ENCODE measurements around the gene DRC7. TPM values are rescaled to one million over a fixed set of nuclear protein-coding genes. Genes with fewer than 3 reads are reported as not detected.
A peak's percentile ranks its signal among the peaks of the same experiment; 100 is the strongest.

Gene DRC7
- total and polyA plus RNA-seq, 10 of the 15 experiments (the other 5 are each of a cell fraction or from before 2014, with no cell fraction given) = 0.06 to 0.49 (median 0.14) TPM; not detected in 4

DNA sequence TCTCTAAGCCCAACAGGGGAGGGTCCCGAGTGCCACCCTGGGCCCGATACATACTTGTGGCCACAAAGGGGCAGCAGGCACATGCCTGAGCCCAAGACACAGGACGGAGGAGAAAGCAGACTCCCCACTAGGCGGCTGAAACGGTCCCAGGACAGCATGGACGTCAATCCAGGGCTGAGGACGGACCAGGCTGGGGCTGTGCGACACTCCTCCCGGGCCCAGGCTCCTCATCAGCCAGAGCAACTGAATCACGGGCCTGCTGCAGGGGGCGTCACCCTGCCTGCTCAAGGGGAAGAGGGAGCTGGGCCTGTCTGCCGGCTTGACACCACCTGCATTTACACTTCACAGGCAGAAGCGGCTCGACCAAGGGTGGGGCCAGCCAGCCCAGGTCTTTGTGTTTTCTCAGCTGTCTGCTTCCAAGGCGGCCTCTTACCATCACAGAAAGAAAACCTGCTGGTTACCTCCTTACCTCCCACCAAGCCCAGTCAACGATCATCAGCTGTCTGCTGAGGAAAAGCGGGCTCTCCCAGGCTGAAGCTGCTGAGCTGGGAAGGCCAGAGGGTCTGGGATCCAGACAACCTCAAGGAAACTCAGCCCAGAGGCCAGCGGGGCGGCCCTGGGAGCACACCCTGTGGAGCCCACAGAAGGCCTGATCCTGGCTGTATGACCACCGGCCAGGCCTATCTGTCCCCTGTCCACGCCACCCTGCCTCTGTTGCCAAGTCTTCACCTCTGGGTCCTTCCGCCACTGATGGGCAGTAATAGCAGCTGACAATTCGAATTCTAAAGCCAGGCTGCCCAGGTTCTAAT lies 81.3 kb downstream of the DRC7 start:
- FAIRE-seq = no peak

More for the DNA sequence above, 81.3 kb downstream of the DRC7 start:
- BruUV-seq (replicated peaks) = no TSS peak
- H3K79me2 ChIP-seq (ENCODE audit: control insufficient read depth, insufficient read depth, low read length) = no peaks in the 10 kb centered on the region
- ChIA-PET CTCF (interaction anchor here (0.6 kb wide), 1 partner anchor 42 kb away, joined by 3 read pairs; no protein-coding TSS in a partner anchor), POLR2A (no interaction called here), RAD21 (ENCODE audit: unreplicated experiment) (no interaction called here), SMC1A (ENCODE audit: uncharacterized antibody, unreplicated experiment) (interaction anchor here (1.0 kb wide), 1 partner anchor 325 kb away, joined by 3 read pairs; no protein-coding TSS in a partner anchor)
- H3K4me1 ChIP-seq (ENCODE audit: control insufficient read depth, insufficient read depth, low read length) = no peaks in the 10 kb centered on the region
- H3K9ac ChIP-seq (ENCODE audit: control insufficient read depth, insufficient read depth, low read length) = no peak overlapping the region
- no peaks in the 10 kb centered on the region for H3K36me3 ChIP-seq (ENCODE audit: control insufficient read depth in 2 of 2, insufficient read depth in 2 of 2, low read length in 1 of 2)
- WGBS (ENCODE audit: insufficient coverage, insufficient replicate concordance, low lambda C conversion rate, missing lambda C conversion rate) = 38% methylated on average over 23 of the region's 23 CpGs
- H2AFZ ChIP-seq (ENCODE audit: control insufficient read depth, low read depth, low read length) = no peak overlapping the region
- H3K4me3 ChIP-seq = no peak overlapping the region
- intact Hi-C loops (cut with micrococcal nuclease; ENCODE audit: unreplicated experiment) (no loop called here), in situ Hi-C loops (cut with MboI) (no loop called here)
- H4K20me1 ChIP-seq (ENCODE audit: control insufficient read depth, insufficient read depth) = no peaks in the 10 kb centered on the region
- DNase-seq (ENCODE audit: low read depth, low spot score) (no peak), ATAC-seq (peak; percentile 89)
- no peaks in the 10 kb centered on the region for H3K9me3 ChIP-seq (replicated peaks; ENCODE audit: control insufficient read depth, insufficient read depth, low read length)
- H3K27ac ChIP-seq (ENCODE audit: control insufficient read depth, insufficient read depth) = no peak overlapping the region
- TF ChIP-seq EP300 (IDR thresholded peaks at IDR 0.05; ENCODE audit: borderline replicate concordance in 1 of 2, control insufficient read depth in 1 of 2, low read depth in 2 of 2, low read length in 2 of 2) (no peak), ZNF622 (IDR thresholded peaks at IDR 0.05) (no peak), RAD21 (IDR thresholded peaks at IDR 0.05; ENCODE audit: insufficient read depth, low read depth, low read length) (peak; percentile 25; the same call in 1 of the 2 replicates)
- TF ChIP-seq, protein P1, sequence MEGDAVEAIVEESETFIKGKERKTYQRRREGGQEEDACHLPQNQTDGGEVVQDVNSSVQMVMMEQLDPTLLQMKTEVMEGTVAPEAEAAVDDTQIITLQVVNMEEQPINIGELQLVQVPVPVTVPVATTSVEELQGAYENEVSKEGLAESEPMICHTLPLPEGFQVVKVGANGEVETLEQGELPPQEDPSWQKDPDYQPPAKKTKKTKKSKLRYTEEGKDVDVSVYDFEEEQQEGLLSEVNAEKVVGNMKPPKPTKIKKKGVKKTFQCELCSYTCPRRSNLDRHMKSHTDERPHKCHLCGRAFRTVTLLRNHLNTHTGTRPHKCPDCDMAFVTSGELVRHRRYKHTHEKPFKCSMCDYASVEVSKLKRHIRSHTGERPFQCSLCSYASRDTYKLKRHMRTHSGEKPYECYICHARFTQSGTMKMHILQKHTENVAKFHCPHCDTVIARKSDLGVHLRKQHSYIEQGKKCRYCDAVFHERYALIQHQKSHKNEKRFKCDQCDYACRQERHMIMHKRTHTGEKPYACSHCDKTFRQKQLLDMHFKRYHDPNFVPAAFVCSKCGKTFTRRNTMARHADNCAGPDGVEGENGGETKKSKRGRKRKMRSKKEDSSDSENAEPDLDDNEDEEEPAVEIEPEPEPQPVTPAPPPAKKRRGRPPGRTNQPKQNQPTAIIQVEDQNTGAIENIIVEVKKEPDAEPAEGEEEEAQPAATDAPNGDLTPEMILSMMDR (IDR thresholded peaks at IDR 0.05 in 2 of 3, conservative IDR thresholded peaks at IDR 0.05 in 1 of 3; ENCODE audit: control insufficient read depth in 2 of 3, extremely low read depth in 1 of 3, insufficient read depth in 1 of 3, low read depth in 3 of 3, low read length in 3 of 3) = peak in 2 of 3 experiments; percentile 18 to 41; a peak in 3 of 6 replicates
- H3K27me3 ChIP-seq (replicated peaks in 1 of 2; ENCODE audit: control insufficient read depth in 2 of 2, insufficient read depth in 2 of 2, low read length in 1 of 2) = no peaks in the 10 kb centered on the region
- H3K4me2 ChIP-seq (ENCODE audit: control insufficient read depth, insufficient read depth) = no peak overlapping the region
